HT-29 (cell line): ENCODE data around the gene DDX39A. TPM values are rescaled to one million over a fixed set of nuclear protein-coding genes. Genes with fewer than 3 reads are reported as not detected.
"Not testable (repeated sequence)": the region's sequence is repeated elsewhere in the genome, so short reads cannot be mapped to it uniquely, and the experiment has no call there.

Experiments used
- DNase-seq: peaks from one replicate; pipeline ENCODE4 v3.0.0-alpha.2; 2015; ENCODE audit warnings: low spot score
- total RNA-seq: library from RNA; depleted of rRNA; stranded (reverse); fragments of >200 nt; shearing (Covaris generic); gene quantifications from 2 replicates; pipeline ENCODE4 v1.2.3, GENCODE V29; 2014; rRNA removed

The DDX39A gene
- 185 and 196 TPM in 2 replicates for total RNA-seq

DNA sequence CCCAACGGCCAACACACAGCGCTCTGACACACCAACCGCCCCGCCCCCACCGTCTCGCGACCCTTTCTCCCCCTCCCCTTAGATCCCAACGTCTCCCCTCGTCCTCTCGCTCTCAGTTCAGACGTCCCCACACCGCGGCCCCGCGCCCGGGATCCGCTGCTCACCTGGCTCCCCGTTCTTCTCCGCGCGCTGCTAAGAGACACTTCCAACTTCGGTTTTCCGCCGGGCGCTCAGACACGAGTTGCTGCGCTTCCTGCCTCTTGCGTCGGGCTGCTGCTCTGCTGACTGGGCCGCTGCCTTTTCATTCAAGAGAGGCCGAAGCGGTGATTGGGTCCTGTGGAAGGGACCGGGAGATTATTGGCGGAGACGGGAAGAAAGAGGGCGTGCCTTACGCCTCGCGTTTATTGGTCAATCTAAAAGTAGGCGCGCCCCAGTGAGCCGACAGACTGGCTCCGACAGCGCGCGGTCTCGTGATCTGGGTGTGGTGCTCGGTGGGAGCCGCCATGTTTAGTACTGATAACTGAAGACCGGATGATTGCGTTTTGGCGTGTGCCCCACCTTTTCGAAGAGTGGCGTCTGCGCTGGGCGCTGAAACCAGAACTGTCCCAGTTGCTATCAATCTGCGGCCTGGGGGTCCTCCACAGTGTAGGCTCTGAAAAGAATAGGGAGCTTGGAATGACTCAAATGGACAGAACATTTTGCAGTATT lies at the start of gene DDX39A:
TSS of gene DDX39A (minus strand) at position 236 of the 708 bp plus-strand sequence. CDS start 6,121 bp downstream, outside the sequence.
- peak; percentile 96 for DNase-seq

DNA sequence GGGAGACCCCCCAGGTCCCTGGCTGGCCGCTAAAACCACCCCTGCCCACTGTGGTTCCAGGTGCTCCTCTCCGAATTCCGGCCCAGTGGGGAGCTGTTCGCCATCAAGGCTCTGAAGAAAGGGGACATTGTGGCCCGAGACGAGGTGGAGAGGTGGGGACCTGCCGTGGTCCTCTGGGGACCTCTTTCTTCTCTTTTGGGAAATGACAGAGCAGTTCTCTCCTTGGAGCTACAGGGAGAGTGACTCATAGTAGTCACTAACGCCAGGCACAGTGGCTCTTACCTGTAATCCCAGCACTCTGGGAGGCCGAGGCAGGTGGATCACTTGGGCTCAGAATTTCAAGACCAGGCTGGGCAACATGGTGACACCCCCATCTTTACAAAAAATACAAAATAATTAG lies 48.7 kb upstream of the DDX39A start:
- peak; percentile 28 for DNase-seq

DNA sequence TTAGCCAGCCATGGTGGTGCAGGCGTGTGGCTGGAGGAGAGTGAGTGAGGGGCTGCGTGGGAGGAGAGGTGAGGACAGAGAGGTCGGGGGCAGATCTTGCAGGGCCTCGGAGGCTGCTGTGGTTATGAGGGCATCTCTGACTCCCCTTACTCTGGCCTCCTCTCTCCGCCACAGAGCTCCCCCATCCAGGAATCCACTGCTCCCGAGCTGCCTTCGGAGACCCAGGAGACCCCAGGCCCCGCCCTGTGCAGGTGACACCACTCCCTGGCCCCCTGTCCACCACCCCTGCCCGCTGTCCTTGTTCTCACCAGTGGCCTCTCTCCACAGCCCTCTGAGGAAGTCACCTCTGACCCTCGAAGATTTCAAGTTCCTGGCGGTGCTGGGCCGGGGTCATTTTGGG lies 48.2 kb upstream of the DDX39A start:
- no peak for DNase-seq

DNA sequence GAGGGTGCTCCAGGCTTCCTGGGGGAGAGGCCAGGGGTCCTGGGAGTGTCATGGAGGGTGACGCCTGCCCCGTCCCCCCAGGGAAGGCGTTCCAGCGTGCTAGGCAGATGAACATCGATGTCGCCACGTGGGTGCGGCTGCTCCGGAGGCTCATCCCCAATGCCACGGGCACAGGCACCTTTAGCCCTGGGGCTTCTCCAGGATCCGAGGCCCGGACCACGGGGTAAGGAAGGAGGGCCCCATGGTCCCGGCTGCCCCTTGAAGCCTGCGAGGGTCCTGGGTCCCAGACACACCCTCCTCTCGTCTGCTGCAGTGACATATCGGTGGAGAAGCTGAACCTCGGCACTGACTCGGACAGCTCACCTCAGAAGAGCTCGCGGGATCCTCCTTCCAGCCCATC lies 44.6 kb upstream of the DDX39A start:
- no peak for DNase-seq

DNA sequence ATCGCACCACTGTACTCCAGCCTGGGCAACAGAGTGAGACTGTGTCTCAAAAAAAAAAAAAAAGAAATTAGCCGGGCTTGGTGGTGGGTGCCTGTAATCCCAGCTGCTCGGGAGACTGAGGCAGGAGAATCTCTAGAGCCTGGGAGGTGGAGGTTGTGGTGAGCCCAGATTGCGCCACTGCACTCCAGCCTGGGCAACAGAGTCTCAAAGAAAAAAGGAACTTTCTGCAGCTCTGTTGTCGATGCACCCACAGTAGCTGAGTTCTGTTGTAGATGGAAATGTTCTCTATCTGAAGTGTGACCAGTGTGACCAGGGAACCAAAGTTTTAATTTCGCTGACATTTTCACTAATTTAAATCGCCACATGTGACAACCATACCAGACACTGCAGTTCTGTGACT lies 43.3 kb upstream of the DDX39A start:
- DNase-seq: not testable (repeated sequence)

DNA sequence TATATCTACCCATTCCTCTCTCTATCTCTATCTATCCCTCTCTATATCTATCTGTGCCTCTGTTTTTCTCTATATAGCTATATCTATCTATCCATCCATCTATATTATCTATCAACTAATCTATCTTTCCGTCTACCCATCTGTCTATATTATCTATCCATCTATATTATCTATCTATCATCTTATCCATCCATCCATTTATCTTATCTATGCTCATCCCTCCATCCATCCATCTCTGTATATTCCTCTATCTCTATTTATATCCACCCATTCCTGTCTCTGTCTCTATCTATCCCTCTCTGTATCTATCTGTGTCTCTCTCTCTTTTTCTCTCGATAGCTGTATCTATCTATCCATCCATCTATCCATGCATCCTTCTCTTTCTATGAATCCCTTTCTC lies 41.8 kb upstream of the DDX39A start:
- DNase-seq: no peak

DNA sequence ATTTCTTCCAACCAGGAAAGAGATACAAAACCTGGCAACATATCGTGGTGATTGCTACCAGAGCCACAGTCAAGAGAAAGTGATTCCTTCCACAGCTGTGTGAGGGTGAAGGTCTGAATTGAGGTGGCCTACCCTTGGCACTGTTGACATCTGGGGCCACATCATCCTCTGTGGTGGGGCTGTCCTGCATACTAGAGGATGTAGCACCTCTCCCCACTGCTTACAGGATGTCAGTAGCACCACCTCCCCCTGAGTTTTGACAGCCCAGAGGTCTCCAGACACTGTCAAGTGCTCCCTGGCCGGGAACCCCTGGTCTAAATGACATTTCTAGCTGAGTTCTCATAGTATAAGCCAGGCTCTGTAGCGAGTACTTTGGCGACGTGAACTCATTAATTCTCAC lies 40.6 kb upstream of the DDX39A start:
- no peak for DNase-seq

DNA sequence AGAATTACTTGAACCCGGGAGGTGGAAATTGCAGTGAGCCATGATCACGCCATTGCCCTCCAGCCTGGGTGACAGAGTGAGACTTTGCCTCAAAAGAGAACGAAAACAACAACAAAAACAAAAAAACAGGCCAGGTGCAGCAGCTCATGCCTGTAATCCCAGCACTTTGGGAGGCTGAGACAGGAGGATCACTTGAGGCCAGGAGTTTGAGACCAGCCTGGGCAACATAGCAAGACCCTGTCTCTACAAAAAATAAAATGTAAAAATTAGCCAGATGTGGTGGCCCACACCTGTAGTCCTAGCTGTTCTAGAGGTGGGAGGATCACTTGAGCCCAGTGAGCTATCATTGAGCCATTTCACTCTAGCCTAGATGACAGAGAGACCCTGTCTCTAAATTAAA lies 33.2 kb upstream of the DDX39A start:
- not testable (repeated sequence) for DNase-seq

DNA sequence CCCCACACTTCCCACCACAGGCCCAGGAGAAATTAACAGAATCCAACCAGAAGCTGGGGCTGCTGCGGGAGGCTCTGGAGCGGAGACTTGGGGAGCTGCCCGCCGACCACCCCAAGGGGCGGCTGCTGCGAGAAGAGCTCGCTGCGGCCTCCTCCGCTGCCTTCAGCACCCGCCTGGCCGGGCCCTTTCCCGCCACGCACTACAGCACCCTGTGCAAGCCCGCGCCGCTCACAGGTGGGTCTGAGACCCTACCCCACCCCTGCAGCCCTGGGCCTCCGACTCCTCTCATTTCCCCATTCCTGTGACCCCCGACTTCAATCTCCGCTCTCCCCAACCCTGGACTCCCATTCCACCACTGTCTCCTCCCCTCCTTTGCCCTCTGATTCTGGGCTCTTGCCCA lies 31.7 kb upstream of the DDX39A start:
- DNase-seq: no peak

DNA sequence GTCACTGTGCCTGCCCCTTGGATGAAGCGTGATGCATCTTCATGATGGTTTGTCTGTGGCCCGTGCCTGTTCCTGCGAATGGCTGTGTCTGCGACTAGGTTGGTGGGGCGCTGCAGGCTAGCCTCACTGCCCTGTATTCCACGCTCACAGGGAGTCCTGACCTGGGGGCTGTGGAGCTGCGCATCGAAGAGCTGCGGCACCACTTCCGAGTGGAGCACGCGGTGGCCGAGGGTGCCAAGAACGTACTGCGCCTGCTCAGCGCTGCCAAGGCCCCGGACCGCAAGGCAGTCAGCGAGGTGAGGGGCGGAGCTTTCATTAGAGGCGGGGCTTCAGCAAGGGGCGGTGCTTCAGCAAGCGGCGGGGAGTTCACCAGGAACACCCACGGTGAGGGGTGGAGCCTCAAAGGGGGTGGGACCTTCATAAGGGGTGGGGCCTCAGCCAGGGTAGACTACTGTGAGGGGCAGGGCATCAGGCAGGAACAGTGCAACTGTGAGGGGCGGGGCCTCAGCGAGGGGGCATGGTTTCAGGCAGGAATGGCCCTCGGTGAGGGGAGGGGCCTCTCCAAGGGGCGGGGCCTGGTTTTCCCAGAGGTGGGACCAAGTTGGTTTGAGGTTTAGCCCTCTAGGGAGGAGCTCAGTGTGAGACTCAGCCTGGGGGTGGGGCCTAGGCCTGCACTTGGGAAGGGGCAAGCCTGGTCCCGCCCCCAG lies 31.2 kb upstream of the DDX39A start:
- peak; percentile 34 for DNase-seq

DNA sequence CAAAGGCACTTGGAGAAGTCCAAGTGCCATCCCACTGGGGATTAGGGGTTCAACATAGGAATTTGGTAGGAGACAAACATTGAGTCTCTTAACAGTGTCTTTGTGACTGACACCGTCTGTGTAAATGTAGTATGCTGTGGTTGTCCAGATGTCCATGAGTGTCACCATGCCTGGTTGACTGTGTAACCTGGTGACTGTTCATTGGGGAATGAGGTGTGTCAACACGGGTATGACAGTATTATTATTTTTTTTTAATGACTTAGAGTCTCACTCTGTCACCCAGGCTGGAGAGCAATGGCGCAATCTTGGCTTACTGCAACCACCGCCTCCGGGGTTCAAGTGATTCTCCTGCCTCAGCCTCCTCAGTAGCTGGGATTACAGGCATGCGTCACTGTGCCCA lies 30.2 kb upstream of the DDX39A start:
- no peak for DNase-seq

DNA sequence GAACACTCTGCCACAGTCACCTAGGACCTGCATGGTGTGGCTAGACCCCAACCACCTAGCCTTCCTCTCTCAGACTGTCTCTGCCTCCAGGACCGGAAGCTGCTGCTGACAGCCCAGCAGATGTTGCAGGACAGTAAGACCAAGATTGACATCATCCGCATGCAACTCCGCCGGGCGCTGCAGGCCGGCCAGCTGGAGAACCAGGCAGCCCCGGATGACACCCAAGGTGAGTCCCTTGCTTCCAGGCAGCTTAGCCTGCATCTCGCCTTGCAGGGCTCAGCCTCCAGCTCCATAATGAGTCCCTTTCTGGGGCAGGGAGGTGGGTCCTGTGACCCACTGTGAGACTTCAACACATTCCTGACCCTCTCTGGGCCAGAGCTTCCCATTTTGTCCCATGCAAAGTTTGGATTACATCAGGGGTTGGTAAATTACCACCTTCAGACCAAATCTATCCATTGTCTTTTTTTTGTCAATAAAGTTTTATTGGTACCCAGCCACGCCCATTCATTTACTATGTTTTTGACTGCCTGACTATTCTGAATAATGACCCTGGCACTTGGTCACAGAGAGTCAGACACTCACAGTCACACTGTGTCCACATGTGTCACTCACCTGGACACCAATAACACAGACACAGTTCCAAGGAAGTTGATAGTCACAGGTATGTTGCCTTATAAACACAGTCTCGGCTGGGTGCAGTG lies 27.3 kb upstream of the DDX39A start:
- DNase-seq: no peak

DNA sequence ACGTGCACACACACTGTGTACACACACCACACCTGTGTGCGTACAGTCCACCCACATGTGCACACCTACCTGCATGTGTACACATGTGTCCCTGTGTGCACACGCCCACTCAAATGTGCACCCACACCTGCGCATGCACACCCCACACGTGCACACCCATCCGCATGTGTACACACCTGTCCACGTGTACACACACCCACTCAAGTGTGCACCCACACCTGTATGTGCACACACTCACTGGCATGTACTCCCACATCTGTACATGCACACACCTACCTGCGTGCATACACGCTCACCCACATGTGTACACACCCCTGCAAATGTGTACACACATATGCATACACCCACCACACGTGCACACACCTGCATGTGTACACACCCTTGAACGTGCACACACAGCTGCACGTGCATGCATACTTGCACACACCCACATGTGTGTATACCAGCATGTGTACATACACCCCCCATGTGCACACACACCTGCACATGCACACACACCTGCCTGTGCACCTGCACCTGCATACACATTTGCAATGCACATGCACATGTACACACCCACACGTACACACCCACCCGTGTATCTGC lies 24.6 kb upstream of the DDX39A start:
- no peak for DNase-seq

DNA sequence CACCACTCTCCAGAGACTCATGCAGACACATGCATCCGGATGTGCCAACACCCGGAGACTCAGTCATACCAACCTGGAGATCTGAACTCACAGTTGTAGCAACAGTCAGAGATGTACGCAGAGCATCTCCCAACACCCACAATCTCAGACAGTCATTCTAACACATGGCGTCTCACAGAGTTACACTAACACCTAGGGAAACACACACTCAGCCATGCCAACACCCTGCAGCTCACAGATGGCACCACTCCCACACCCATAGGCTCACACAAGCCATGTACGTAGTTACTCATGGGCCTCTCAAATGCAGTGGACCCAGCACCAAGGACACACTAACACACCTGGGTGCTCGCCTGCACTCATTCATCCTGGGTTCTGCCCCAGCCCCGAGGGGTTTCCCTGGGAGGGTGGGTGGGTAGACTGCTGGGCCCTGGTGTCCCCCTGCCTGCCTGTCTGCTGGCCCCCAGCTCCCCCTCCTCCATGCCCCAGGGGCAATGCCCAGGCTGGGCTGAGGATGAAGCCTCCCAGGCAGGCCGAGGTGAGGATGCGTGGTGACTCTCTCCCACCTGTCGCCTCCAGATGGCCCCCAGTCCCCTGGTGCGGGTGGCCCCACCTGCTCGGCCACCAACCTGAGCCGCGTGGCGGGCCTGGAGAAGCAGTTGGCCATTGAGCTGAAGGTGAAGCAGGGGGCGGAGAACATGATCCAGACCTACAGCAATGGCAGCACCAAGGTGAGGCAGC lies 23.9 kb upstream of the DDX39A start:
- no peak for DNase-seq

DNA sequence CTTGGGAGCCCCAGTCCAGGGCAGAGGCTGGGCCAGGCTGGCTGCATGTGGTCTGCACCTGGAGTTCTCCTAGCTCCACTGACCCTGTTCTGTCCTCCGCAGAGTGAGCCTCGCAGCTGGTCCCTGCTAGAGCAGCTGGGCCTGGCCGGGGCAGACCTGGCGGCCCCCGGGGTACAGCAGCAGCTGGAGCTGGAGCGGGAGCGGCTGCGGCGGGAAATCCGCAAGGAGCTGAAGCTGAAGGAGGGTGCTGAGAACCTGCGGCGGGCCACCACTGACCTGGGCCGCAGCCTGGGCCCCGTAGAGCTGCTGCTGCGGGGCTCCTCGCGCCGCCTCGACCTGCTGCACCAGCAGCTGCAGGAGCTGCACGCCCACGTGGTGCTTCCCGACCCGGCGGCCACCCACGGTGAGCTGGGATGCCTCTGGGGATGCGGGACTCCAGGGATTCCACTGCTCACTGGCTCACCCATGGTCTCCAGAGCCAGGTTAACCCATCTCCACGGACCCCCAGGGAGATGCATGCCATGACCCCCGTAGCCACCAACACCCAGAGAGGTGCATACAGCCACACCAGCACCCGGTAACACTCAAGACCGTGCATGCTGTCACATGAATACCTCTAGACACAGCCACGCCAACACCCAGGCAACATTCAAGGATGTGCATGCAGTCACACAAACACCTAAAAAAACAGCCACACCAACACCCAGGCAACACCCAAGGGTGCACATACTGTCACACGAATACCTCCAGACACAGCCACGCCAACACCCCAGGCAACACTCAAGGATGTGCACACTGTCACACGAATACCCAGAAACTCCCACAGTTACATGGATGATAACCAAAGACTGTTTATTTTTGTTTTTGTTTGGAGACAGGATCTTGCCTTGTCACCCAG lies 22.1 kb upstream of the DDX39A start:
- no peak for DNase-seq

DNA sequence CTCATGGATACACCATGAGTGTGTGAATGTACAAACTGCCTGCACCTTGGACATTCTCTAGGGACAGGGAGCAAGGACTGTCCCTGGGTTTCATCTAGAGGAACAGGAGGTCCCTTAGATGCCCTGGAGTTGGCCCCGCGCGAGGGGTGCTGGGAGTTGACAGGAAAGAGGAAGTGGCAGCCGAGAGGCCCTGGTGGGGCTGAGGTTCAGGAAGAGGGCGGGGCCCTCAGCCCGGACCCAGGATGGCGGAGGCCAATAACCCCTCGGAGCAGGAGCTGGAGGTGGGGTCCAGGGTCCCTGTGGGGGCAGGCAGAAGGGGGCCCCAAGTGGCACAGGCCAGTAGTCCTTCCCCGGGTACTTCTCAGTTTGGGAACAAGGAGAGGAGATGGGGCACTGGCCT lies 20.9 kb upstream of the DDX39A start:
- DNase-seq: no peak

DNA sequence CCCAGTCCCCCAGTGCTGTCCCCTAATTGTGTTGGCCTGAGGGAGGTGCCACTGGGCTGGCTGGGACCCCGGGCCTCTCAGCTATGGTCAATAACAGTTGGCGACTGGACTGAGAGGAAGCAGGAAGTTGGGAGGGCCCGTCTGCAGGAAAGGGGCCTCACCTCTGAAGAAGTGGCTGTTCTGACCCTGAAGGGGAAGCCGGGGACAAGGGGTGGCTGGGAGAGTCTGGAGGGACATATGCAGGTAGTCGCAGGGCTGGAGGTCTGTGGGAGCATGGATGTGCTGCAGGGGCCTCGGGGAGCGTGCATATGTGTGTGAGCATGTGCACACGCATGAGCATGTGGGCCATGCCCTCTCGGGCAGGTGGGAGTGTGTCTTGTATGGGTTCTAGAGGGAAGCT lies 19.9 kb upstream of the DDX39A start:
- DNase-seq: no peak

DNA sequence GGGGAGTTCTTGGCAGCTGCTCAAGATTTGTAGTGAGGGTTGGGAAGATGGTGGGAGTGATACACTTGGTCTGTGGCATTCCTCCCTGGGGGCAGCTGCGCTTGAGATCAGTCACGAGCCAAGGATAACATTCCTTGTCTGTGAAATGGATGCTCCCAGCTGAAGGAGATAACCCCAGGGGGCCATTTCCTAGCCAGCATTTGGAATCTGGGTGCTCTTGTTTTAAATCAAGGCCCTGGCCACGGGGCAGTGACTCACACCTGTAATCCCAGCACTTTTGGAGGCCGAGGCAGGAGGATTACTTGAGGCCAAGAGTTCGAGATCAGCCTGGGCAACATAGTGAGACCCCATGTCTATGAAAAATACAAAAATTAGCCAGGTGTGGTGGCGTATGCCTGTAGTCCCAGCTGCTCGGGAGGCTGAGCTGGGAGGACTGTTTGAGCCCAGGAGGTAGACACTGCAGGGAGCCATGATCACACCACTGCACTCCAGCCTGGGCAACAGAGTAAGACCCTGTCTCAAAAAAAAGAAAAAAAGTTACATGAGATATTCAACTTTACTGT lies 18.5 kb upstream of the DDX39A start:
- no peak for DNase-seq

DNA sequence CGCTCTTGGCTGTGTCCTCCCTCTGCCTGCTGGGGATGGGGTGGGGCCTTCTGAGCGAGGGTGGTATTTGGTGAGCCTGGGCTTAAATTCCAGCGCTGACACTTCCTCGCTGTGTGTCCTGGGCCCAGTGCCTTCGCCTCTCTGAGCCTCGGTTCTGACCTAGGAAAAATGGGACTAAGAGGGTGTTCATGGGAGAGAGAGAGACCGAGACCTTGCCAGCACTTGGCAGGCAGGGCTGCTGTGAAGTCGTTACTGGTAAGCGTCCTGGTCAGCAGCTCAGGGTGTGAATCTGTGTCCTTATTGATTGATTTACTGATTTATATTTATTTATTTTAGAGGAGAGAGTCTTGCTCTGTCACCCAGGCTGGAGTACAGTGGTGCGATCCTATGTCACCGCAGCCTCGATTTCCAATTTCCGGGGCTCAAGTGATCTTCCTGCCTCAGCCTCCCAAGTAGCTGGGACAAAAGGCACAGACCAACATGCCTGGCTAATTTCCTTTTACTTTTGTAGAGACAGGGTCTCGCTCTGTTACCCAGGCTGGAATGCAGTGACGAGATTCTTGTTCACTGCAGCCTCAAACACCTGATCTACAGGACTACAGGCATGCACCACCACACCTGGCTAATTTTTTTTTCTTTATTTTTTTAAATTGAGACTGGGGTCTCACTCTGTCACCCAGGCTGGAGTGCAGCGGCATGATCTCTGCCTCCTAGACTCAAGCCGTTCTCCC lies 16.3 kb upstream of the DDX39A start:
- no peak for DNase-seq
